CD4-positive, alpha-beta T cell treated with Interleukin-17A for 4 hours (primary cell): ENCODE data around the gene HS6ST2.

ENCODE experiments used
- DNase-seq: peaks from one replicate; pipeline ENCODE4 v3.0.0-alpha.2; 2020; ENCODE audit warnings: mixed read lengths

The HS6ST2 gene

DNA sequence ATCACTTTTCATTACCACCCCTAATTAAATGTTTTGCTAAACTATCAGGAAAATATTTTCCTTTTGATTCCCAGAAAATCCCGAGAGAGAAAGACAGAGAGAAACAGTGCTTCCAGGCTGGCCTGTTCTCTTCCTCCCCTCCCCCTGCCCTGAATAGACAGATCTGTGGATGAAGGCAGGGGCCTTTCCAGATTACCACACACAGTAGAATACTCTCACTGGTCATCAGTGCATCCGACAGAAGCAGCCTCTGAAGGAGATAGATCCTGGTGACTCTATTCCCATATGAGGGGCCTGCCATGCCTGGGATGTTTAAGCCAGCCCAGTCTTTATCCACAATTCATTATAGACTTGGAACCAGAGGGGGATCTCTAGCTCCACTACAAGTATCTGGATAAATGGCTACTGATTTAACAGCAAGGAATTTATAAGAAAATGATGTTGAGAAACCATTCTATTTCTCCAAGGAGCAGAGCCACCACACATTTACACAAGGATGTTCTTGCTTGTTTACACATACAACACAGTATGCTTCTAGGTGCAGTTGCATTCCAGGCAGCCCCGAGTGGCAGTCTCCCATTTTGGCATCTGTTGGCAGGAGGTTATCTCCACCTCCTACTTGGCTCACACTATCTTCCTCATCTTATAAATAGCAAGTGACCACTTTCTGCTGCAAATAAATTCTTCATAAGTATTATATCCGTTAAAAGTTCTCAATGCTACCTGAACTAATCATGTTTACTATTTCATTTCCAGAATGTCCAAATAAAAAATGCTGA lies 115.8 kb downstream of the HS6ST2 start:
- no peak for DNase-seq

DNA sequence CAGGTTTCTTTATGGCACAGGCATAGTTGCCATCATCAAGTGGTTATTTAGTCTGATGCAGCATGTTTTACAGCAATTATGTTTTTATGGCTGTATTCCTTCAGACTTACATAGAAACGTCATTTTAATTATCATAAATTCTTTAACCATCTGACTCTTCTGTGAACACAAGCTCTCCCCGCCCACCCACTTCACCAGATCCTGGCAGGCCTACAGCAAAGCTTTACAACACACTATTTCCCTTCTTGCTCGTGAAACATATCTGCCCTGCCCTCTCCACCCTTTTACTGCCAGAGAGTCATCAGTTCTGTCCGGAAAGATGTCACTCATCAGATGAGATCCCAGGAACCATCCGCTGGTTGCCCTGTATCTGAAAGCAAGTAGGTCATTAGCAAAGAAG lies 120.5 kb downstream of the HS6ST2 start:
- no peak for DNase-seq

- no peak for DNase-seq
Measured at GRCh38 chrX:132837126-132837525, 121.3 kb downstream of the HS6ST2 start.

GRCh38 chrX:132836471-132836870 lies 122.0 kb downstream of the HS6ST2 start:
- DNase-seq, result no peak

- DNase-seq, result no peak
Measured at GRCh38 chrX:132834741-132835140, 123.7 kb downstream of the HS6ST2 start.

DNA sequence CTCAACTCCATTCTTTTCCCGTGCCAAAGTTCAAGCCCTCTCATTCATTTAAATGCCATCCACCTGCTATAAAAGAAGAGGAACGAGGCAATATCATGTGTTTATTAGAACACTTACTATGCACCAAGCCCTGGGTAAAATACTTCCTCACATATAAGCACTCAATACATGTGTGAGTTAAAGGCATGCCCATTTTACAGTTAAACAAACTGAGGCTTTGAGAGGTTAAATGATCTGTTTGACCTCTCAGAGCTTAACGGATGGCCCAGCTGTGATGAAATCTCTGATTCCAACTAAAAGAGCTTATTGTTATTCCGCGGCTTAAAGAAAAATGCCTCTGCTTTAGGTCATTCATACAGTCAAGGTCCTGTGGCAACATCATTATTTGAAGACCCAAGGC lies 124.3 kb downstream of the HS6ST2 start:
- DNase-seq, result no peak

DNA sequence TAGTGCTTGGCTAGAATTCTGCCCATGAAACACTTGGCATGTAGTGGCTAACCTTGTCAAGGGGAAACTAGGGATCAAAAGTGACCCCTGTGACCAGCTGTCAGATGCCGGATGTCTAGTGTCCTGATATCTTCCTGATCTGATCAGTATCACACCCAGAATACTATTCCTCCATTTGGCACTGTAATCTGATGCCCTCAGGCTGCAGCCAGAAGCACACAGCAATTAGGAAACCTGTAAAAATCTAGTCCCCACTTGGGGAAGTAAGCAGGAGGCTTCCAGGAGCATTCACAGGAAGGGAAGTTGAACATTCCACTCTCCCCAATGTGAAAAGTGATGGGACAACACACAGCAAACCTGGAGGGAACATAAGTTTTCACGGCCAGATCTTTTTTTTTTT lies 125.1 kb downstream of the HS6ST2 start:
- no peak for DNase-seq

DNA sequence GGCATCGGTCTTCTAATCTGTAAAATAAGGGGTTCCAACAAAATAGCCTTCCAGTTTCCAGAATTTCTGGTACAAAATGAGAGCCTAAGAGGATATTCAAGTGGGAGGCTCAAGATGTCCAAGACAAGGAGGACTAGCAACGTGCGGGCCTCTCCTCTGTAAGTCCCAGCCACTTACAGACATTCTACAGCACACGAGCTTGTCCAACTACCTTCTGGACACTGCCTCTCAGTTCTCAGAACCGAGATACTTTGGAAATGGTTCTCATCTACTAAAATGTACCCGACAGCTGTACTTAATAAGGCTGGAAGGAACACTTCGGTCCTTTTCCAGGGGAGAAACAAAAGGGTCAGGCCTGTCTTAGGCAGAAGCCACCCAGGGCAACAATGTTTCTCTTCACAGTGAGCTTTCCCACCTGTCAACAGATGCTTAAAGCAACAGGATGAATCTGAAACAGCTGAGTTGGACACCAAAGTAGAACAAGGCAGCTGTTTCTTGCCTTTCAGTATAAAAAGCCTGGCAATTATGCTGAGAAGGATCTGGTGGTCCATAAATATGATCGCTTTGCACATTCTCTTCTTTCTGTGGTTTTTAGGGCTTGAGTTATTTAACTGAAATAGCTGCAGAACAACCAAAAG lies 127.0 kb downstream of the HS6ST2 start:
- DNase-seq, result no peak

- DNase-seq, result no peak
Measured at GRCh38 chrX:132822634-132823012, 135.8 kb downstream of the HS6ST2 start.

GRCh38 chrX:132821974-132822633 lies 136.3 kb downstream of the HS6ST2 start:
- DNase-seq, result no peak

GRCh38 chrX:132820675-132821074 lies 137.8 kb downstream of the HS6ST2 start:
- DNase-seq, result no peak

GRCh38 chrX:132819711-132820264 lies 138.6 kb downstream of the HS6ST2 start:
- no peak for DNase-seq

- no peak for DNase-seq
Measured at GRCh38 chrX:132818638-132819037, 139.8 kb downstream of the HS6ST2 start.

DNA sequence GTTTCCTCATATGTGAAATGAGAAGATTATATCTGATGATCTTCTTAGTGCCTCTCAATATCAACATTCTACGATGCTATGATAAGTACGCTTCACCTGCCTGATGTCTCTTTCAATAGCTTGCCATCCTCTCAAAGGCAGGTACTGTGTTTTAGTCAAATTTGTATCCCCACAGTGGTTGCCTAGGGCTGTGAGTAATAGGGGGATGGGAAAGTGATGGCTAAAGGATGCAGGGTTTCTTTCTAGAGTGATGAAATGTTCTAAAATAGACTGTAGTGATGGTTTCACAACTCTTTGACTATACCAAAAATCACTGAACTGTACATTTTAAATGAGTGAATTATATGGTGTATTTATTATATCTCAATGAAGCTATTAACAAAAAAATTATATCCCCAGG lies 142.8 kb downstream of the HS6ST2 start:
- no peak for DNase-seq

DNA sequence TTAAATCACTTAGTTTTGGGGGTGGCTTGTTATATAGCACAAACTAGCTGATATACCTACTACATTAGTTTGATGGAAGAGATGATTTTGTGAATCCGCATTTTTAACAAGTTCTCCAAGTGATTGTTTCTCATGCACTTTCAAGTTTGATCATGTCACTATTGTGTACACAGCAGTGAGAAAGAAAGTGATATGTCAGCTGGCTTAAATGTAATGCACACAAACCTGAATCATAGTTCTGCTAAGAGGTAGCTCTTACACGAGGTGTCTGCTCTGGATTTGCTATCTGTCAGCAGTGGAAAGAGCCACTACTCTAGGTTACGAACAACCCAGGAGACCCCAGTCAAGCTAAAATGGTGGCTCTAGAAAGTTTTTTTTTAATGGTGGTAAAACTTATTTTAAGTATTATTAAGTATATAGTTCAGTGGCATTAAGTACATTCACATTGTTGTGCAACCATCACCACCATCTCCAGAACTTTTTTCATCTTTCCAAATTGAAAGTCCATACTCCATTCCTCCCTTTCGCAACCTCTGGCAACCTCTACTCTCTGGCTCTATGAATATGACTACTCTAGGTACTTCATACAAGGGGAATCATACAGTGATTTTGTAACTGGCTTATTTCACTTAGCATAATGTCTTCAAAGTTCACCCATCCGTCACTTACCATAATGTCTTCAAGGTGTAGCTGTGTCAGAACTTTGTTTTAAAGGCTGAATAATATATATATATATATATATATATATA lies 147.3 kb downstream of the HS6ST2 start:
- DNase-seq, result no peak

GRCh38 chrX:132810488-132810887 lies 147.9 kb downstream of the HS6ST2 start:
- no peak for DNase-seq

DNA sequence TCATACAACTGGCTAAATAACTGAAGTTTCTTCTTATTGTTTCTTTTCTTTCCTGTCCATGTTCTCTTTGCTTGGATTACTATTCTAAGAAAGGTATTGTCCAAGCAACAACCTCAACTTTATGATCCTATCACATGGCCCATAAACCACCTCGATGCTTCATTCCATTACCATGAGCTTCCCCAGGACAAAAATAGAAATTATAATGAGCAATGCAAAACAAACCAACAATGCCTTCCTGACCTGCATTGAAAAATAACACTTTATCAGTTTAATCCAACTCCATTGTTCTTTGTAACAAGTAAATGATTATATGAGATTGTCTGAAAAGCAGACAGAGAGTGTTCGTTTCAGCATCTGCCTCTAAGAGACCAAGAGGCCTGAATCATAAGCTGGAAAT lies 148.8 kb downstream of the HS6ST2 start:
- DNase-seq, result no peak

DNA sequence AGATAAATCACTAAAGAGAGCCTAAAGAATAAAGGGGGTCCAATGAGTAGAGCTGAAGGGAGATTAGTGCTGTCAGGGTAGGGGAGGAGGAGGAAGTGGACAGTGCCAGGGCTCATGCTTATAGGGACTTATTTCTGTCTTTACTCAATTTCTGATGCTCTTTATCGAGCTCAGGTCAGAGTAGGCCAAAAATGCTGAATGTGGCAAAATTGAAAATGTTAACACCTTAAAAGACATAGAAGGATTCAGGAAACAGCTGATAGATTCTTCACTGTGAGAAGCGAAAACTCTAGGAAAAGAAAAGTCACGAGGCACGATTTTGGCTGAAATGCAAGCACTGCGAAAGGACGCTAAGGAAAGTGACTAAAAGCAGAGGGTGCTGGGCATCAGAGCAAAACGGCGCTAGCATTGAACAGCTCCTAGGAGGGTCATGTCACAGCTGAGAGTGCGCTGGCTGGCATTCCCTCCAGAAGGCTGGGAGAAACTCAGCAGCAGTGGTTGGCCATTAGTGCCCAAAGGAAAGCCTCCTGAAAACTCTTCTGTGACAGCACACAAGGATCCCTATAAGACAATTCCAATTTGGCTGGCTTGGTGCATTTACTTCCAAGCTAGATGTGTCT lies 150.9 kb downstream of the HS6ST2 start:
- no peak for DNase-seq

GRCh38 chrX:132802033-132802432 lies 156.4 kb downstream of the HS6ST2 start:
- no peak for DNase-seq

GRCh38 chrX:132795181-132795580 lies 163.2 kb downstream of the HS6ST2 start:
- DNase-seq, result no peak

- no peak for DNase-seq
Measured at GRCh38 chrX:132791714-132792113, 166.7 kb downstream of the HS6ST2 start.

- DNase-seq, result no peak
Measured at GRCh38 chrX:132790329-132790728, 168.1 kb downstream of the HS6ST2 start.

- DNase-seq, result no peak
Measured at GRCh38 chrX:132786217-132786616, 172.2 kb downstream of the HS6ST2 start.
